ENCODE results near the gene SMOC2. TPM values are rescaled to one million over a fixed set of nuclear protein-coding genes. Genes with fewer than 3 reads are reported as not detected.

The SMOC2 gene
- total and polyA plus RNA-seq, 2 of the 4 experiments (the other 2 are of a cell fraction), result not detected

GRCh38 chr6:168686029-168686738 is 245.2 kb downstream of the SMOC2 start:
- no peak overlapping the region for H2AK5ac ChIP-seq (ENCODE audit: low read depth, low read length)
- no peak overlapping the region for H2BK20ac ChIP-seq (ENCODE audit: low read depth, low read length)
- TF ChIP-seq SMC3 (IDR thresholded peaks at IDR 0.05; ENCODE audit: low read depth, low read length) (no peak), ELK1 (IDR thresholded peaks at IDR 0.05; ENCODE audit: borderline replicate concordance, low read depth, low read length) (no peak), MAZ (IDR thresholded peaks at IDR 0.05; ENCODE audit: borderline replicate concordance, low read depth, low read length) (no peak), POLR2A (IDR thresholded peaks at IDR 0.05; ENCODE audit: low read depth, low read length) (no peak), CHD1 (IDR thresholded peaks at IDR 0.05; ENCODE audit: low read depth, low read length) (no peak), FOS (IDR thresholded peaks at IDR 0.05; ENCODE audit: low read depth, low read length) (no peak), BHLHE40 (IDR thresholded peaks at IDR 0.05; ENCODE audit: low read depth, low read length) (no peak), NFE2L2 (IDR thresholded peaks at IDR 0.05; ENCODE audit: low read depth, low read length) (no peak), MXI1 (IDR thresholded peaks at IDR 0.05; ENCODE audit: borderline replicate concordance, low read depth, low read length) (no peak), RCOR1 (IDR thresholded peaks at IDR 0.05; ENCODE audit: insufficient replicate concordance, low read length) (no peak), RFX5 (IDR thresholded peaks at IDR 0.05; ENCODE audit: low read depth, low read length) (no peak), USF2 (IDR thresholded peaks at IDR 0.05; ENCODE audit: low read depth, low read length) (no peak), MAFK (IDR thresholded peaks at IDR 0.05; ENCODE audit: low read depth, low read length) (no peak), CEBPB (IDR thresholded peaks at IDR 0.05; ENCODE audit: low read depth, low read length) (no peak)
- H3K4me2 ChIP-seq (ENCODE audit: low read depth, low read length), result no peak overlapping the region
- H2AFZ ChIP-seq (replicated peaks; ENCODE audit: low read length, poor library complexity), result no peak overlapping the region
- no peak overlapping the region for H4K91ac ChIP-seq (ENCODE audit: insufficient read depth, low read depth, low read length)
- no peak overlapping the region for H2BK120ac ChIP-seq (ENCODE audit: low read depth, low read length)
- no peak overlapping the region for H3K9ac ChIP-seq (ENCODE audit: low read depth, low read length)
- no peak overlapping the region for H3K4ac ChIP-seq (ENCODE audit: low read depth, low read length)
- H3K27ac ChIP-seq (ENCODE audit: insufficient read depth, low read length), result no peak overlapping the region
- DNase-seq, result no peak
- 84% methylated on average over 6 of the region's 25 CpGs; no CpG with 5 or more reads in 1 of the 2 experiments for WGBS, 2 experiments (ENCODE audit: extremely low coverage in 2 of 2, insufficient read length in 1 of 2)
- ATAC-seq (ENCODE audit: low read depth), result no peak
- H3K4me3 ChIP-seq (ENCODE audit: insufficient read depth, low read depth, low read length), result no peak overlapping the region
- H3K23ac ChIP-seq (ENCODE audit: low read depth, low read length), result no peak overlapping the region
- no TSS peak for BruUV-seq (replicated peaks)
- dilution Hi-C loops (cut with HindIII; ENCODE audit: low sequenced_read_pairs, unreplicated experiment) (no loop called here), in situ Hi-C loops (cut with MboI; ENCODE audit: low sequenced_read_pairs) (no loop called here), intact Hi-C loops (cut with micrococcal nuclease) (no loop called here)
- H2BK5ac ChIP-seq (ENCODE audit: low read depth, low read length, poor library complexity, severe bottlenecking), result no peak overlapping the region
- no peak overlapping the region for H4K5ac ChIP-seq (ENCODE audit: low read depth, low read length)
- no peak overlapping the region for H2BK15ac ChIP-seq (ENCODE audit: low read depth, low read length)
- H3K18ac ChIP-seq (ENCODE audit: low read depth, low read length), result no peak overlapping the region
- CTCF ChIA-PET, result no interaction called here
- no peak overlapping the region for H3K56ac ChIP-seq (ENCODE audit: extremely low read depth, insufficient read depth, low read length)
- no peaks in the 10 kb centered on the region for H3K27me3 ChIP-seq (ENCODE audit: control insufficient read depth, insufficient read depth, low read length)
- H2AK9ac ChIP-seq (replicated peaks; ENCODE audit: low read depth, low read length, poor library complexity), result no peak overlapping the region
- H3K79me1 ChIP-seq (ENCODE audit: low read depth in 1 of 2, low read length in 2 of 2), result no peaks in the 10 kb centered on the region
- H4K8ac ChIP-seq (ENCODE audit: low read depth in 2 of 2, low read length in 2 of 2), result no peak overlapping the region
- H3K9me3 ChIP-seq (ENCODE audit: control insufficient read depth, insufficient read depth, low read length), result peaks cover 41% of the 10 kb centered on the region
- H4K20me1 ChIP-seq (ENCODE audit: insufficient read depth, low read length), result no peaks in the 10 kb centered on the region
- POLR2A ChIA-PET (ENCODE audit: unreplicated experiment), result no interaction called here
- no peaks in the 10 kb centered on the region for H3K9me1 ChIP-seq (ENCODE audit: insufficient read depth, low read length)
- no peaks in the 10 kb centered on the region for H3K4me1 ChIP-seq (ENCODE audit: control insufficient read depth, insufficient read depth, low read length)
- no peak overlapping the region for H3K14ac ChIP-seq (replicated peaks; ENCODE audit: low read depth, low read length)
- H3K36me3 ChIP-seq (ENCODE audit: control insufficient read depth, insufficient read depth, low read length), result no peaks in the 10 kb centered on the region

Measured in IMR-90 (cell line).